PC-9 (cell line): Measurements from ENCODE around the gene NUMB. TPM values are rescaled to one million over a fixed set of nuclear protein-coding genes. Genes with fewer than 3 reads are reported as not detected.
"Not testable (repeated sequence)": the region's sequence is repeated elsewhere in the genome, so short reads cannot be mapped to it uniquely, and the experiment has no call there.

Source experiments
- BruUV-seq: library from RNA; stranded (reverse); fragments of 400-500 nt; replicated peaks from 2 replicates; lab custom pipeline; 2021; lab: Mats Ljungman, UMichigan
- CTCF ChIA-PET: fragments of 300-600 bp; sonication (Branson Sonifier 250); formaldehyde crosslinking; loops from one replicate; lab custom pipeline; 2022; ENCODE audit warnings: antibody characterized with exemption; lab: Charles Lee
- POLR2A ChIA-PET: fragments of 300-600 bp; sonication (Branson Sonifier 250); formaldehyde crosslinking; loops from one replicate; lab custom pipeline; 2022; ENCODE audit warnings: antibody characterized with exemption; ENCODE audit not compliant: unreplicated experiment; lab: Charles Lee
- DNase-seq, 2 experiments: peaks; one replicate each; pipeline versions ENCODE4 v3.0.0 to v3.0.0-alpha.2; 2015 to 2022; ENCODE audit warnings: mixed read lengths in 1 of 2
- H2AFZ ChIP-seq: fragments of 200-600 bp; sonication (generic); 2 replicates; pipeline ENCODE4 v1.8.1; 2017; ENCODE audit warnings: antibody characterized with exemption
- H3F3A ChIP-seq: fragments of 200-600 bp; sonication (generic); 2 replicates; pipeline ENCODE4 v1.8.1; 2017; ENCODE audit warnings: antibody characterized with exemption, mild to moderate bottlenecking, low read depth; ENCODE audit not compliant: insufficient read depth
- H3K27ac ChIP-seq: fragments of 200-600 bp; sonication (generic); 2 replicates; pipeline ENCODE4 v1.6.1; 2016; ENCODE audit warnings: mixed run types
- H3K27me3 ChIP-seq: fragments of 200-600 bp; sonication (generic); 2 replicates; pipeline ENCODE4 v1.6.1; 2016; ENCODE audit warnings: low read depth, mixed run types; ENCODE audit not compliant: insufficient read depth
- H3K36me3 ChIP-seq: fragments of 200-600 bp; sonication (generic); 2 replicates; pipeline ENCODE4 v1.6.1; 2016; ENCODE audit warnings: low read depth, mixed run types
- H3K4me1 ChIP-seq: fragments of 200-600 bp; sonication (generic); replicated peaks from 2 replicates; pipeline ENCODE4 v1.6.1; 2016; ENCODE audit warnings: mixed run types; ENCODE audit not compliant: insufficient read depth
- H3K4me2 ChIP-seq: fragments of 200-600 bp; sonication (generic); 2 replicates; pipeline ENCODE4 v1.6.1; 2017; ENCODE audit warnings: mixed run types
- H3K4me3 ChIP-seq: fragments of 200-600 bp; sonication (generic); 2 replicates; pipeline ENCODE4 v1.6.1; 2016; ENCODE audit warnings: mixed run types
- H3K79me2 ChIP-seq: fragments of 200-600 bp; sonication (generic); 2 replicates; pipeline ENCODE4 v1.6.1; 2017; ENCODE audit warnings: low read depth, mixed run types
- H3K9me2 ChIP-seq: fragments of 200-600 bp; sonication (generic); 2 replicates; pipeline ENCODE4 v1.8.1; 2017; ENCODE audit warnings: mild to moderate bottlenecking; ENCODE audit not compliant: insufficient read depth
- H3K9me3 ChIP-seq: fragments of 200-600 bp; sonication (generic); 2 replicates; pipeline ENCODE4 v1.8.1; 2016; ENCODE audit warnings: low read depth; ENCODE audit not compliant: insufficient read depth
- H4K20me1 ChIP-seq: fragments of 200-600 bp; sonication (generic); 2 replicates; pipeline ENCODE4 v1.8.1; 2017; ENCODE audit not compliant: insufficient read depth
- CTCF ChIP-seq: fragments of 200-600 bp; sonication (generic); conservative IDR thresholded peaks from 2 replicates; pipeline ENCODE4 v1.6.1; 2017; ENCODE audit warnings: mixed run types, antibody characterized with exemption, mild to moderate bottlenecking, moderate library complexity
- EZH2 ChIP-seq: fragments of 200-600 bp; sonication (generic); IDR thresholded peaks from 2 replicates; pipeline ENCODE4 v1.8.0; 2017; ENCODE audit warnings: antibody characterized with exemption, low read depth
- intact Hi-C: fragments of 100-400 bp; cut with micrococcal nuclease; formaldehyde crosslinking; loops from one replicate; pipeline ENCODE4 v1.10.0; 2022; ENCODE audit not compliant: unreplicated experiment
- total RNA-seq: library from RNA; stranded (reverse); gene quantifications from 2 replicates; pipeline ENCODE4 v1.2.3, GENCODE V29; 2021

The NUMB gene
- total RNA-seq, 1 experiment from 2014 or later: 64.5 TPM

GRCh38 chr14:73418227-73418626 lies 40.1 kb downstream of the NUMB start:
- no peaks in the 10 kb centered on the region for H3K9me2 ChIP-seq
- TF ChIP-seq EZH2 (no peak), CTCF (no peak)
- no peaks in the 10 kb centered on the region for H3K9me3 ChIP-seq
- H3K4me3 ChIP-seq: no peak overlapping the region
- intact Hi-C loops: no loop called here
- no peak overlapping the region for H2AFZ ChIP-seq
- no peak overlapping the region for H3K27ac ChIP-seq
- BruUV-seq: no TSS peak
- no peaks in the 10 kb centered on the region; the same call in 1 of the 2 replicates for H4K20me1 ChIP-seq
- H3K79me2 ChIP-seq: peaks cover 4% of the 10 kb centered on the region; the same call in 1 of the 2 replicates
- DNase-seq: no peak
- H3K27me3 ChIP-seq: no peaks in the 10 kb centered on the region
- ChIA-PET CTCF (interaction anchor here (0.7 kb wide), 1 partner anchor 23 kb away, joined by 3 read pairs; no protein-coding TSS in a partner anchor), POLR2A (no interaction called here)
- no peaks in the 10 kb centered on the region for H3F3A ChIP-seq
- peaks cover 4% of the 10 kb centered on the region; the same call in 1 of the 2 replicates for H3K36me3 ChIP-seq
- no peak overlapping the region for H3K4me2 ChIP-seq
- H3K4me1 ChIP-seq: no peaks in the 10 kb centered on the region

GRCh38 chr14:73406248-73406647 lies 52.1 kb downstream of the NUMB start:
- H3K9me2 ChIP-seq, H3K79me2 ChIP-seq, H3K4me2 ChIP-seq, POLR2A ChIA-PET, BruUV-seq, H3K27me3 ChIP-seq, H3K4me3 ChIP-seq, H2AFZ ChIP-seq, intact Hi-C loops, H3K9me3 ChIP-seq, H4K20me1 ChIP-seq, H3K27ac ChIP-seq, CTCF ChIA-PET, H3K36me3 ChIP-seq, H3K4me1 ChIP-seq, DNase-seq, H3F3A ChIP-seq: not testable (repeated sequence)

DNA sequence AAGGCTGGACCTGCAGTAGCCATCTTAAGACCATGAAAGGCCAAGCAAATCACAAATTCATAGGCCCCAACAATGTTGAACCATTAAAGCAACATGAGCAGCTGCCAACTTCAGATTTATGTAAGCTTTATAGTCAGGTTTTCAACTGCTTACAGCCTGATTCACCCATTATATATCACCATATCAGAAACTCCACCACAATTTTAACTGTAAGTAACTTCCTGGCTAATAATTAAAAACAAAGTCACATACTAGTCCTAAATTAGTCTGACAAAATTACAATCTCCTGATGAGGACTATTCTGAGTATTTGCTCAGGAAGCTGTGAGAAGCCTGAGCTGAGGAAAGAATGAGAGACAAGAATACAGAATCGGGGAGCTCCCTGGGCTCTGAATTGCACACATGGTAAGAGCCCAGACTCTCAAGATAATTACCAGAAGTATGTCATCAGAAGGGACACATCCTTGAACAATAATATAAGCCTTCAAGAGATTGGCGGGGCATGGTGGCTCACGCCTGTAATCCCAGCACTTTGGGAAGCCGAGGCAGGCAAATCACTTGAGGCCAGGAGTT lies 55.1 kb downstream of the NUMB start:
- no peaks in the 10 kb centered on the region for H3K9me2 ChIP-seq
- H3K27me3 ChIP-seq: no peaks in the 10 kb centered on the region
- BruUV-seq: no TSS peak
- no peak overlapping the region for H3K27ac ChIP-seq
- ChIA-PET CTCF (no interaction called here), POLR2A (interaction anchor here (0.6 kb wide), 1 partner anchor 42 kb away, joined by 9 read pairs; no protein-coding TSS in a partner anchor)
- H3K4me1 ChIP-seq: no peaks in the 10 kb centered on the region
- no peak overlapping the region for H3K4me3 ChIP-seq
- H3K79me2 ChIP-seq: no peaks in the 10 kb centered on the region
- intact Hi-C loops: no loop called here
- DNase-seq: no peak
- H4K20me1 ChIP-seq: peaks cover 4% of the 10 kb centered on the region; the same call in 1 of the 2 replicates
- no peak overlapping the region for H3K4me2 ChIP-seq
- no peak overlapping the region for H2AFZ ChIP-seq
- no peaks in the 10 kb centered on the region for H3F3A ChIP-seq
- H3K36me3 ChIP-seq: no peaks in the 10 kb centered on the region
- H3K9me3 ChIP-seq: no peaks in the 10 kb centered on the region
- TF ChIP-seq CTCF (no peak), EZH2 (no peak)

GRCh38 chr14:73402579-73402978 lies 55.8 kb downstream of the NUMB start:
- H3K27me3 ChIP-seq: no peaks in the 10 kb centered on the region
- H3K4me2 ChIP-seq: no peak overlapping the region
- no peaks in the 10 kb centered on the region for H3K9me2 ChIP-seq
- no peaks in the 10 kb centered on the region for H3F3A ChIP-seq
- no peak overlapping the region for H3K27ac ChIP-seq
- H3K79me2 ChIP-seq: no peaks in the 10 kb centered on the region
- H3K4me3 ChIP-seq: no peak overlapping the region
- intact Hi-C loops: no loop called here
- DNase-seq: no peak
- H3K4me1 ChIP-seq: no peaks in the 10 kb centered on the region
- CTCF ChIA-PET: no interaction called here
- H2AFZ ChIP-seq: no peak overlapping the region
- H3K36me3 ChIP-seq: no peaks in the 10 kb centered on the region
- BruUV-seq: no TSS peak
- no peaks in the 10 kb centered on the region for H3K9me3 ChIP-seq
- POLR2A ChIA-PET: no interaction called here
- H4K20me1 ChIP-seq: peaks cover 4% of the 10 kb centered on the region; the same call in 1 of the 2 replicates
- TF ChIP-seq EZH2 (no peak), CTCF (no peak)
